Measurements from ENCODE around the gene DUSP9. TPM values are rescaled to one million over a fixed set of nuclear protein-coding genes. Genes with fewer than 3 reads are reported as not detected.

DUSP9 gene
- total RNA-seq, 1 donor from 2014 or later = not detected

GRCh38 chrX:153648358-153649177 is 1.6 kb downstream of the DUSP9 start:
- no peaks in the 10 kb centered on the region for H3K36me3 ChIP-seq
- no peak overlapping the region for H3K27ac ChIP-seq
- no peaks in the 10 kb centered on the region for H3K9me3 ChIP-seq
- H3K4me3 ChIP-seq = no peak overlapping the region
- TF ChIP-seq CTCF (IDR thresholded peaks at IDR 0.05) = no peak
- intact Hi-C loops (cut with DNase I) = no loop called here
- DNase-seq (no peak), ATAC-seq (no peak)
- H3K27me3 ChIP-seq = peaks cover 6% of the 10 kb centered on the region
- peaks cover 3% of the 10 kb centered on the region for H3K4me1 ChIP-seq

GRCh38 chrX:153649178-153649914 is 2.3 kb downstream of the DUSP9 start:
- Histone ChIP-seq H3K36me3 (no peaks in the 10 kb centered on the region), H3K4me3 (no peak overlapping the region), H3K9me3 (no peaks in the 10 kb centered on the region), H3K27me3 (peaks cover 6% of the 10 kb centered on the region), H3K27ac (no peak overlapping the region), H3K4me1 (no peaks in the 10 kb centered on the region)
- intact Hi-C loops (cut with DNase I) = no loop called here
- ATAC-seq (peak; percentile 91), DNase-seq (peak; percentile 77)
- TF ChIP-seq CTCF (IDR thresholded peaks at IDR 0.05) = peak; percentile 44

GRCh38 chrX:153649915-153650782 is 3.1 kb downstream of the DUSP9 start:
- no peak for DNase-seq
- ATAC-seq = no peak
- no peak overlapping the region for H3K4me3 ChIP-seq
- peaks cover 6% of the 10 kb centered on the region for H3K27me3 ChIP-seq
- H3K36me3 ChIP-seq = no peaks in the 10 kb centered on the region
- H3K9me3 ChIP-seq = no peaks in the 10 kb centered on the region
- no peaks in the 10 kb centered on the region for H3K4me1 ChIP-seq
- intact Hi-C loops (cut with DNase I) = no loop called here
- no peak overlapping the region for H3K27ac ChIP-seq
- TF ChIP-seq CTCF (IDR thresholded peaks at IDR 0.05) = no peak

- Histone ChIP-seq H3K4me1 (no peaks in the 10 kb centered on the region), H3K36me3 (no peaks in the 10 kb centered on the region), H3K27ac (no peak overlapping the region), H3K9me3 (no peaks in the 10 kb centered on the region), H3K4me3 (no peak overlapping the region), H3K27me3 (peaks cover 6% of the 10 kb centered on the region)
- ATAC-seq = no peak
- no peak for TF ChIP-seq CTCF (IDR thresholded peaks at IDR 0.05)
- no peak for DNase-seq
- intact Hi-C loops (cut with DNase I) = no loop called here
Observed at GRCh38 chrX:153650959-153651358, 4.0 kb downstream of the DUSP9 start.

- DNase-seq = no peak
- intact Hi-C loops (cut with DNase I) = no loop called here
- peaks cover 4% of the 10 kb centered on the region for H3K27me3 ChIP-seq
- TF ChIP-seq CTCF (IDR thresholded peaks at IDR 0.05) = peak; percentile 11
- no peak for ATAC-seq
- no peaks in the 10 kb centered on the region for H3K9me3 ChIP-seq
- no peaks in the 10 kb centered on the region for H3K4me1 ChIP-seq
- no peaks in the 10 kb centered on the region for H3K36me3 ChIP-seq
- H3K27ac ChIP-seq = no peak overlapping the region
- no peak overlapping the region for H3K4me3 ChIP-seq
Observed at GRCh38 chrX:153651540-153652079, 4.6 kb downstream of the DUSP9 start.
